Astrocyte (in vitro differentiated cells and primary cell): ENCODE results near the gene SPACA7.

Experiments used
- CTCF ChIP-seq: IDR thresholded peaks from 2 replicates; pipeline ENCODE4 v1.5.1; 2011; ENCODE audit warnings: low read depth, mild to moderate bottlenecking, inconsistent platforms, low read length, moderate library complexity; ENCODE audit not compliant: insufficient read depth
- EZH2 ChIP-seq: IDR thresholded peaks from 2 replicates; pipeline ENCODE4 v1.6.1; 2012; ENCODE audit warnings: mild to moderate bottlenecking, low read length, inconsistent platforms; ENCODE audit not compliant: insufficient read depth

GRCh38 chr13:112353856-112354255 is 22.3 kb upstream of the SPACA7 start:
- TF ChIP-seq CTCF (no peak), EZH2 (no peak)
